HG03457 (cell line): ENCODE data around the gene AGTRAP.

Source experiments
- ATAC-seq: cut with Tn5 transposase; IDR thresholded peaks from one replicate; pipeline ENCODE4 v1.9.1; 2021; ENCODE audit warnings: moderate number of reproducible peaks; ENCODE audit not compliant: unreplicated experiment

The AGTRAP gene

DNA sequence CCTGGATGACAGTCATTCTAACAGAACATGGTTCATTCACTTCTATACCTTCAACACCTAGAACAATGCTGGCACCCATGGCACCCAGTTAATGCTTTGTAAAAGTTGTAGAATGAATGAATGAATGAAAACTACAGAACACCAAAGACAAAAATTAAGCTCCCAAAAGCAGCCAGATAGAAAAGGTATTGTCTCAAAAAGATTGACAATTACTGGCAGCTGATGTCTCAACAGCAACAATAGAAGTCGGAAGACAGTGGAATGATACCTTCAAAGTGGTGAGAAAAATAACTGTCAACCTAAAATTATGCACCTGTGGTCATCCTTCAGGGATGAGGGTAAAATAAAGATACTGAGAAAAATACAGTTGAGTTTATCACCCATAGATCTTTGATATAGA, 21.1 kb downstream of the AGTRAP start:
- ATAC-seq: no peak

- ATAC-seq: no peak
Measured at GRCh38 chr1:11759791-11760190, 23.9 kb downstream of the AGTRAP start.

DNA sequence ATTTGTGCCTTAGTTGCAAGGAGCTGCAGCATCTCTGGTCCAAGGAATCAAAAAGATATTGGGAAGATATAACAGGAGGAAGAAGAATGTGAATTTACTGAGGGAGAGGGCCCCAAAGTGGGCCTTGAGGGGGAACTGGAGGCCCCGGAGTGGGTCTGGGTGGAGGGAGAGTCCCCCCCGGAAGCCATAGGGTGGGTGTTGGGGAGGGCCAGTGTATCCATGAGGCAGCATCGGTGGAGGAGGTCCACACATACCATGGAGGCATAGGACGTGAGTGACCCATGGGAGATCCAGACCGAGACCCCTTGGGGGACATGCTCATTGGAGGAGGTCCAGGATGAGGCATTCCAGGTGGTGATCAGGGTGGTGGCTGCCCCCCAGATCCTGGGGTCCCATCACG, 25.3 kb downstream of the AGTRAP start:
- no peak for ATAC-seq

DNA sequence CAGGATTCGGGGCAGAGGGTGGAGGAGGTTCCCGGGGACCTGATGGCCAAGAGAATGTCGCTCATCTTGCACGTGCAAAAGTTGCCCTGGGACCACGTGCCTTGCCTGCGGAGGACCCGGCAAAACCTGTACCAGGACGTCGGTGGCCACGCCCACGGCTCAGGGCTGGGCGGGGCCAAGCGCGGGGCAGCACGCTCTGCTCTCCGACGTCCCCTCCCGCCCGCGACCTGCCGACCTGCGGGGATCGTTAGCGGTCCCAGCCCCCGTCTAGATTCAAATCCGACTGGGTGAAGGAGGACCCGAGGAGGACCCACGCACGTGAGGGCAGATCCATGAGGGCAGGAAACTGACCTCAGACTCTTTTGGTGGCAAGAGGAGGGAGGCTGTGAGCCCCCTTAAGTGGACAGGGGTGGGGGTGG, 26.1 kb downstream of the AGTRAP start, which contains the start of gene C1orf167:
Gene C1orf167 (plus strand): TSS at position 206 of the 419 bp plus-strand sequence. CDS start 2,208 bp downstream, outside the sequence.
- no peak for ATAC-seq

DNA sequence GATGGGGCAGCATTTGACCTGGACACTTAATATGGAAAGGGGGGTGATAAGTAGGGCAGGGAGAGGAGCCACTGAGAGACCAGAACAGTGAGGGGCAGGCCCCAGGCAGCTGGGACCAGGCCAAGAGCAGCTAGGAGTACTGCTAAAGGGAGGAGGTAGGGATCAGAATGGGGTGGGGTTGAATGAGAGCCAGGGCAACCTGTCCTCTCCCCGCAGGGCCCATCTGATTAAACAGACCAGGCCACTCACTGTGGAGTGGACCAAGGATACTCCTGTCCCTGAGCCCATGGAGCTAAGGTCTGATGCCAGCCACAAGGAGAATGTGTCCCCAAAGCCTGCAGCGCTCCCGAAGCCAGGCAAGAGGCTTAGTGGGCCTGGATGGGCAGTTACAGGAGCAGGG, 28.2 kb downstream of the AGTRAP start:
- no peak for ATAC-seq

DNA sequence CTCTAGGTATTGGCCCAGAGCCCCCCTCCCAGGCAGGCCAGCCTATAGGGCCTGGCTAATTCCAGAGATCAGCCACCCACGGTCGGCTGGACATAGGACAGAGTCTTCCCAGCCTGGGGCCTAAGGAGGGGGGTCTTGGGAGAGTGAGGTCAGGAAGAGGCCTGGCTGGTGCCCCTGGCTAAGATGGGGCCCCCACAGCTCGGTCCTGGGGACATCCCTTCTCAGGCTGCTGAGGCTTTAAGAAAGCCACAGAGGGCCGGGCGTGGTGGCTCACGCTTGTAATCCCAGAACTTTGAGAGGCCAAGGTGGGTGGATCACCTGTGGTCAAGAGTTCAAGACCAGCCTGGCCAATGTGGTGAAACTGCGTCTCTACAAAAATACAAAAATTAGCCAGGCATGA, 28.6 kb downstream of the AGTRAP start:
- ATAC-seq: no peak

GRCh38 chr1:11765661-11766428, 29.9 kb downstream of the AGTRAP start:
- ATAC-seq: no peak

DNA sequence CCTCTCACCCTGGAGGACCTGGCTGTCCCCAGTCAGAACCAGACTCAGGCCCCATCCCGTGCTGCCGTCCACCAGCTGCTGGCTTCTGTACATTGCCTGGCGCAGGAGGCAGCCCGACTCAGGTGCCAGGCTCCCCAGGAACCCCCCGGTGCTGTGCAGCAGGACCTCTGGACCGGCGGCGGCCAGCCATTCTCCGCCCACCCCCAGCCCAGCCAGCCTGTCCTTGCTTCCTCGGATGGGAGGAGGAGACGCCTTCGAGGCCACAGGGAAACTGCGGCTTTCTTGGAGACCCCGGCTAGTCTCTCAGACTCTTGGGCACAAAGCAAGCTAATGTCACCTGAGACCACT, 30.5 kb downstream of the AGTRAP start:
- ATAC-seq: no peak

DNA sequence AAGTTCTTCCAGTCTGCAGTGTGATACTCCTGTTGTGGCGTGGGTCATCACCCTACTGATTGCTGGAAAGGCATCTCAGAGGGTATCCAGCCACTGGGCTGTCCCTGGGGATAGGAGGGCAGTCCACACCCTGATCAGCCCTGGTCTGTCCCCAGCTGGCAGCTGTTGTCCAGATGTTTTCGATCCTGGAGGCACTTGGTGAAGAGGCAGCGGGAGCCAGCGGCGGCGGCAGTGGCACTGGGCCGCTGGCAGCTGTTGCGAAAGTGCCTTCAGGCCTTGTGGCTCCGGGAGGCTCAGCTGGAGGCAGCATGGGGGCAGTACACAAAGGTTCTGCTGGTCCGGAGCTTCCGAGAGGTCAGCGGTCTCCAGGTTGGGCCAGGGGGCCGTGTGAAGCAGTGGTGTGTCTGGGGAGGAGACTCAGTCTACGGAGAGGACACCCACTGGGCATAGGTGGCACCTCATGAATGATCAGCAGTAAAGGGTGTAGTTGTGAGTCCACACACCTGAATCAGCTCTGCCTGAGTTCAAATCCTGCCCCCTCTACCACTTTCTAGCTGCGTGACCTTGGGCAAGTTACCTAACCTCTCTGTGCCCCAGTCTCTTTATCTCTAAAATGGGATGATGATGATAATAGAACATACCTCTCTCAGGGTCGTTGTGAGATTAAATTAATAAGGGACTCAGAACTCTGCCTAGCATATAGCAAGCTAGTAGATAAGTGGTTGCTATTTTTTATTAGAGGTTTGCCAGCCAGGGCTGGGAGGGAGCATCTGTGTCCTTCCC, 32.2 kb downstream of the AGTRAP start:
- ATAC-seq: no peak

DNA sequence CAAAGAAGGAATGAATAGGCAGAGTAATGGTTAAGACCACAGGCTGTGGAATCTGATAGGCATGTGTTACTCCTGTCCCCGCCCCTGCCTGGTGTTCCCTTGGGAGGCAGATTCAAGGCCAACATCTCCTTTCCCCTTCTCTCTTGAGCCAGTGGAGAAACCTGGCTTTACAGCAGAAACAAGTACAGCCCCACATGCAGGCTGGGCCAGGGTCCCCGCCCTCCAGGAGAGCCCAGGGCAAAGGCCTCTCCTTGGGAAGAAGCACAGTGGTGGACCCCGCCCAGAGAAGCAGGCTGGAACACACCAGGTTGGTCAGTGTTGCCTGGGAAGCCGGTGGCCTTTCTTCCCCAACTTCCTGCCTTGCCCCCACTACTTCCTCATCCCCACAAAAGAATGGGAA, 32.9 kb downstream of the AGTRAP start:
- ATAC-seq: no peak

DNA sequence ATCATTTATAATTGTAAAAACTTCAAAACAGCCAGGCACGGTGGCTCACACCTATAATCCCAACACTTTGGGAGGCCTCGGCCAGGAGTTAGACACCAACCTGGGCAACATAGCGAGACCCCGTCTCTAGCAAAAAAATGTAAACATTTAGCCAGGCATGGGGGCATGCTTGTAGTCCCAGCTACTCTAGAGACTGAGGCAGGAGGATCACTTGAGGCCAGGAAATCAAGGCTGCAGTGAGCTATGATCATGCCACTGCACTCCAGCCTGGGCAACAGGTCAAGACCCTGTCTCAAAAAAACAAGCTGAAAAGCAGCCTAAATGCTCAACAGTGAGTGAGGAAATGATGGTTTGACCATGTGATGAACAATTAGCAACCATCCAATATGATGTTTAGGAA, 33.3 kb downstream of the AGTRAP start:
- ATAC-seq: no peak

DNA sequence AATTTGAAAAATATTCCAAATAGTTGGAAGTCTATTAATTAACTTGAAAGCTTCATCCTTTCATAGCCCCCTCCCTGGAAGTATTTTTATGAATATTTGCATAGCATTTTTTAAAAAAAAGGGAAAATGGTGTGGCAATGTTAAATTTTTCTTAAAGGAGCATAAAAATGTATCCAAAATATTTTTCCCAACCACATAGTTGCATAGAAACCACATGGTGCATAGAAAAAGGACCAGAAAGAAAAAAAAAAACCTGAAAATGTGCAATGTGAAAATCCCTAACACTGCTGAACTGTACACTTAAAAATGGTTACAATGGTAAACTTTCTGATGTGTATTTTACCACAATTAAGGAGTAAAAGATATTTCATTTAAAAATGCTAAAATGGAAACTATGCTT, 34.1 kb downstream of the AGTRAP start:
- ATAC-seq: no peak

GRCh38 chr1:11771481-11772043, 35.6 kb downstream of the AGTRAP start:
- ATAC-seq: no peak

- no peak for ATAC-seq
Measured at GRCh38 chr1:11772458-11772857, 36.5 kb downstream of the AGTRAP start.

GRCh38 chr1:11774753-11775152, 38.8 kb downstream of the AGTRAP start:
- ATAC-seq: no peak

GRCh38 chr1:11777658-11778322, 41.9 kb downstream of the AGTRAP start:
- no peak for ATAC-seq

DNA sequence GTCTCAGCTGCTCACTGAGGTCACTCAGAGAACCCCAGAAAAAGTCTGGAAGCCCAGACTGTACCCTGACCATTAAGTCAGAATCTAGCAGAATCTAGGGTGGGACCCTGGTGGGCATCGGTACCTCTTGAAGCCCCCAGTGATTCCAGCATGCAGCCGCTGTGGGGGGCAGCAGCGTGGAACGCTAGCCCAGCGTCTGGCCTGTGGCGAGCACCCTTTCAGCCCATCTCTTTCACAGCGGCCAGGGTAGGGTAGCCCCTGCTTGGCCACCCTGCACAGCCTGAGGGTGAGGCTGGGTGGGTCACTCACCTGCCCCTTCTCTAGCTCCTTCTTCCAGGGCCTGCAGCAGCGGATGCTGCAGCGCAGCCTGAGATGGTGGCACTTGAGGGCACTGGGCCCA, 42.4 kb downstream of the AGTRAP start:
- no peak for ATAC-seq

DNA sequence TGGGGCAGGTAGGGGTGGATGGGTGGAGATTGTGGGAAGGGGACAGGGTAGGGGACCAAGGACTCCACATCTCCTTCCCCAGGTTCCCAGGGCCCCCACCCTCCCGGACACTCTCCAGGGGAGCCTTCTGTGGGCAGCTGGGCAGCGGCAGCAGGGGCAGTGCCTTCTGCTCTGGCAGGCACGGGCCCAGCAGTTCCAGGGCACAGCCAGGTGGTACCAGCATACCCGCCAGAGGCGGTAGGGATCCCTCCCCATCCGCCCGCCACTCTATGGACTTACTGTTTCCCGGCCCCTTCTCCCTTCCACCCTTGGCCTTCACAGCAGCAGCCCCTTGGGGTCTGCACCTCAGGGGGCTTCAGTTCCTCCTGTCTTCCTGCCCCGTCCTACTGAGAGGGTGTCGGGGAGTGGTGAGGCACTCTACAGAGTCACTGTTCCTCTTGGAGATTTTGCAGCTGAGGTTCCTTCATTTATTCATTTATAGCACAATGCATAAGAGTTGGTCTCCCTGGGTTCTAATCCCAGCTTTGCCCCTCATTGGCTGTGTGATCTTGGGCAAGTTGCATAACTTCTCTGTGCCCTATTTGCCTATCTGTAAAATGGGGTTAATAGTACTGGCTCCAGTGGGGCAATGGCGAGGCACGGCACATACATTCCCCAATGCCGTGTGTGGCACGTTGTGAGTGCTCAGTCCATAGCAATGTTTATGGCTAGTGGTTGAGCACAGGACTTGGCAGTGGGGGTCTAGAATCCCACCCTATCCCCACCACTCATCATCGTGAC, 43.1 kb downstream of the AGTRAP start:
- no peak for ATAC-seq

DNA sequence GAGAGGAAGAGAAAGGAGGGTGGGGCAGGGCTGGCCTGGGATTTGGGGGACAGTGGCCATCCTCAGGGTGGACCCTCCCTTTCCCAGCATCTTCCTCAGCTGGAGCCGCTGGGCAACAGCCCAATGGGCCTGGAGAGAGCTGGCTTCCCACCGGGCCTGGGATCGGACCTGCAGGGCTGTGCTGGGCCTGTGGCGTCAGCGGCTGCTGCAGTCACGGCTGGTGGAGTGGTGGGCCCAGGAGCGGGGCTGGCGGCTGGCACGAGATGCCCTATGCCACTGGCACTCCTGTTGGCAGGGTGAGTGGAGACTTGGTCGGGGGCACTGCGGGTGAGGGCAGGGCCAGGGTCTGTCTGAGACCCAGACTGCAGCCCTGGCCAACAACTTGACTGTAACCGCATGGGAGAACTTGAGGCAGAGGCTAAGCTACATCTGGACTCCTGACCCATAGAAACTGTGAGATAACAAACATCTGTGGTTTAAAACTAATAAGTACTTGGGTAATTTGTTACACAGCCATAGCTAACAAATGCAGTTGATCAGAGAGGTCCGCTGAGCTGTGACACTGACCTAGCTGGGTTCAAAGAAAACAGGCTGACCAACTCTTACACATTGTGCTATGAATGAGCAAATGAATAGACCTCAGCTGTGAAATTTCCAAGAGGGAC, 43.9 kb downstream of the AGTRAP start:
- ATAC-seq: no peak
